GM18520 (cell line): Measurements from ENCODE around the gene DOK3.

ENCODE experiments used
- ATAC-seq: cut with Tn5 transposase; IDR thresholded peaks from one replicate; pipeline ENCODE4 v1.9.1; 2021; ENCODE audit not compliant: unreplicated experiment

The DOK3 gene

DNA sequence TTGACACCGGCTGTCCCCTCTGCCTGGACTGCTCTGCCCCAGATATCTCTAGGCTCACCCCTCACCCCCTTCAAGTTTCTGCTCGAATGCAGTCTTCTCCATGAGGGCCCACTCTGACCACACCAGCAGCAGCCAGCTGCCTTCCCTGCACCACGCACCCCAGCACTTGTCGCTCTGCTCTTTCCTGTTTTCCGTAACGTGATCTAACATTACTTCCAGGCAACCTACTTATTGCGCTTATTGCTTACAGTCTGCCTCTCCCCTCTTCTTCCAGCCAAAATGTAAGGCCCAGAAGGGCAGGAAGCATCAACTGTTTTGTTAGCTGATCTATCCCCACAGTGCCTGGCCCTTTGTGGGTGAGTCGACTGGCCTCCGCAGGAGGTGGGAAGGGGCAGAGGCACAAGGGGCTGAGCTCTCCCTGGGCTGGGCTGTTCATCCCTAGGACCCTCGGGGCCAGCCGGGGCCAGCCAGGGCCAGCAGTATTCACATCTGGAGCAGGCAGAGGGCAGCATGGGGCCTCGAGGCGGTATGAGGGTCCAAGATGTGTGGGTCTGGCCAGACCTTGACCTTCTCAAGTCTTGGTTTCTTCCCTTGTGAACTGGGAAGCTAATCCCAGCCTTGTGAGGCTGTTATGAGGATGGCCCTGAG, 24.6 kb downstream of the DOK3 start:
- ATAC-seq, result no peak

DNA sequence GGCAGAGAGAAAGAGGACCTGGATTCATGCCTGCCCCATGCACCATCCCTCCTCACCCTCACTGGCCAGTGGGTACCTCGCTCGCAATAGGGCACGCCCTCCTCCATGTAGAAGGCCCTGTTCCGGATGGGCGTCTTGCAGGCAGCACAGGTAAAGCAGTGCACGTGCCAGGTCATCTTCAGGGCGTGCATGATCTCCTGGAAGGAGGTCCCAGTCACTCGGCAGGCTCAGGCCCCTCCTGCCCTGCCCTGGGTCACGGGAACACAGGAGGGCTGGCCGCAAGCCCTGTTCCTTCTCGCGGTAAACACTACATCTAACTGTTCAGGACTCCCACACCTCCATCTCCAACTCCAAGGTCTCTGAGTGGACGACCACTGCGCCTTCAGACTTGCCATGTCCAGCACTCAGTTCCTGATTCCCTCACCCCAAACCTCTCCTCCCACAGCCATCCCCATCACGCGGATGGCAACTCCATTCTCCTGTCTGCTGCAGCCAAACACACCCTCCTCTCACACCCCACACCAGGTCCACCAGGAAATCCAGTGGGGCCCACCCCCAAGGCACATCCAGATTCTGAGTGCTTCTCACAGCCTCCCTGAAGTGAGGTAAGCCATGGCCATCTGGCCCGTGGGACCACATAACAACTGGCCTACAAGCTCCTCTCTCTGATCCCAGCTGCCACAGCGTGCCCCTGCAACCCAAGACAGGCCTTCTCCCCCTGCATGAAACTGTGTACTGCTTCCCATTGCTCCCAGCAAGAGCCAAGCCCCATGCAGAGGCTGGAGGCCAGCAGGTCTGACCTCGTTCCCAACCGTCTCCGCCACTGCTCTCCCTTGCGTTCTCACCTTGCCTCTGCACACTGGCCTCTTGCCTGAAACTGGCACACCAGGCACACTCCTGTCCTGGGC, 25.4 kb downstream of the DOK3 start:
- ATAC-seq, result no peak

DNA sequence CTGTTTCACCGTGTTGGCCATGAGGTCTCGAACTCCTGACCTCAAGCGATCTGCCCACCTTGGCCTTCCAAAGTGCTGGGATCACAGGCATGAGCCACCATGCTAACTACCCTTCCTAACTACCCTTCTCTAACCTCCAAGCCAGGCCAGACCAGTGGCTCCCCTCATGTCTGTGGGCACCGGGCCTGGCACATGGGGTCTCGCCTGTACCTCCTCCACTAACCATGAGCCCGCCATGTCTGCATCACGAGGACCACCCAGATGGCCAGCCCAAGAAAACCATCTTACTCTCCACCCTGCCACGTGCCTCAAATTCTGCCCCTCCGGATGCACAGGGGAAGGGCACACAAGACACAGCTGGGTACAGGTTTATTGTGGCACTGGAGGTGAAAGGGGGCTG, 26.6 kb downstream of the DOK3 start:
- ATAC-seq, result no peak

DNA sequence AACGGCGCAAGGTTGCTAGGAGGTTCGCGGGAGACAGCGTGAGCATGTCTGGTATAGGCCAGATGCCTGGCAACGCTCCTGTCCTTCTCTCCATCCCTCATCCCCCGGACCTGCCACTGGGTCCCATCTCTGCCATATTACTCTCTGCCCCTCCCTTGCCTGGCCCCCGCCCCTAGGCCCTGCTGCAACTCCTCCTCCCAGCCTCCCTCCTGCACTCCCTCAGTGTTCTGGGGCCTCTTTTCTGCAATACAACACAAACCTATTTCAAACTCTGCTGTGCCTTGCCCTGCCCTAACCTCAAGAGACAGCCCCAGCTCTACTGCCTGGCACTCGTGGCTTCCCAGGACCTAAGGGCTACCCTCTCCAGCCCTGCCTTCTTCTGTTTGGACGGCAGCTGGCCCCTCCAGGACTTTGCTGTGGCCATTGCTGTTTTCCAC, 27.2 kb downstream of the DOK3 start:
- no peak for ATAC-seq

DNA sequence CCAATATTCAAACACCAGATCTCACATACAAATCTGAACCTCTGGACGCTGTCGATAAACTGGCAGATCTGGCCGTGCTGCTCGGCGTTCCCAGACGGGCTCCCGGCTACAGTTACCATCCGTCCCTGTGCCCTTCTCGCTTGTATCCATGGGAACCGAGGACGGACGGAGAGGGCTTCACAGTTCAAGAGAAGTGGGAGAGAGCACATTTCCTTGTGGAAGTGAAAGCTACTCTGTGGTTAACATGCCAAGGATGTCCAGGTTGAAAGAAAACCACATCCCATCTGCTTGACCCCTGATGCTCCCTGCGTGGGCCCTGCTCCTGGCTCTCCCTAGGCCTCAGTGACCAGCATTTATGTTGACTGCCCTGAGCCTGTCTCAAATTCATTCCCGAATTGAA, 29.9 kb downstream of the DOK3 start:
- no peak for ATAC-seq

DNA sequence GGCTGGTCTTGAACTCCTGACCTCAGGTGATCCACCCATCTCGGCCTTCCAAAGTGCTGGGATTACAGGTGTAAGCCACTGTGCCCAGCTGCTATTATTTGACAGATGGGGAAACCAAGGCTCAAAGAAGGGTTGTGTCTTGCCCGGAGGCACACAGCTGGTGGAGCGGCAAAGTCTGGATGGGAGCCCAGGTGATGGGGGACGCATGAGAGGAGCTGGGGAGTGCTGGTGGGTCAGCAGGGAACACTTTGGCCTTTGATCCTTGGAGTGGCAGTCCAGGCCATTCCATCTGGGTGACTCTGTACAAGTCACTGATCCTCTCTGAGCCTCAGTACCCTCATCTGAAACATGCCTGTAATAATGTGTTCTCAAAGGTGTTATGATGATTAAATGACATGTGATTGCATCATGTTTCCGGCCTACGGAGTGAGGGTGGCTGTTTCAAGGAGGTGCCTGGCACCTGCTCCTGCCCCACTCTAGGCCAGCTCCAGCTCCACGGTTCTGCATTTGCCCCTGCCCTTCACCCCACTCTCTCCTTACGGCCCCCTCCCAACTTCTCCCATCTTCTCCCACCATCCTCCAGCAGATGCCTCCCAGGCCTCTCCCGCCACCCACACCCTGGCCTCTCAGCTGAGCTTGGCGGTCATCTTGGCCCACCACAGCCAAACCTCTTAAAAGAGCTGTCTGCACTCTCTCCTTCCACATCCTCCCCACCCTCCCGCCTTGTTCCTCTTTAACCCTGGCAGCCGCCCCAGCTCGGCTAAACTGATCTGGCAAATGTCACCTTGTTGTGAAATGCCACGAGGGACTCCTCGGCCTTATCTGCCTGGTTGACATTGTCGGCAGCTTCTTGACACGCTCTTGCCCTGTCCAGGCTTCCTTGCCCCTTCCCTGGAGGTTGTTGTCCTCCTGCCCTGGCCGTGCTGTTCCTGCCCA, 30.6 kb downstream of the DOK3 start:
- ATAC-seq, result no peak

DNA sequence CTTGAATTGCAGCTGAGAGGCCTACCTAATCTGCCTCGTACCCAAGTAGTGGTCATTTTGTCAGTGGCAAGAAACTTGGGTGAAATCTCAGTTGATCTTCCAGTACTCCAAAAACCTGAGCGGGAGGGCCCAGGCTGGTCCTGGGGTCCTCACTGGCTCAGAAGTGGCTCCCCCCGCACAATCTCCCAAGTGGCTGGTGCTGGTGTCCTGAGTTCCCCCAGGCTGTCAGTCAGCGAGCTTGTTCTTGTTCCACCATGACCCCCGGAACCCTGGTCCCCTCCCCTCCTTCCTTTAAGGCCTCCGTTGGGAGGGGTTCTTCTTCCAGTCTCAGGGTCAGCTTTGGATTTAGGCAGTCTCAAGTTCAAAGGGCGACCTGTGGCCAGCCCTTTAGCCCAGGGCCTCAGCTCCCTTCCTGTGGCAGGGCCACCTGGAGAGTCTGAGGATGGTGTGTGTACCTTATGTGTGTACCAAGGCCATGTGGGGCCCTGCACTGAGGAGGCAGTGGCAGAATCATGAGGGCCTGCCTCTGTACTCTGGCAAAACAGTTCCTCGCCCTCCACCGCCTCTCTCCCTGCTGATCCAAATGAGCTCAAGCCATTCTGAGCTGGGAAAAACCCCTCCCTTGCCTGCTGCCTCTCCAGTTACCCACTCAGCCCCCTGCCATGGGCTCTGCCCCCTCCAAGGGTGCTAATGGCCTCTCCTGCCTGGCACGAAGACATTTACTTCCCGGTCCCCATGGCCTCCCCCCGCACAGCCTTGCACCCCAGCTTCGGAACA, 31.7 kb downstream of the DOK3 start:
- no peak for ATAC-seq

DNA sequence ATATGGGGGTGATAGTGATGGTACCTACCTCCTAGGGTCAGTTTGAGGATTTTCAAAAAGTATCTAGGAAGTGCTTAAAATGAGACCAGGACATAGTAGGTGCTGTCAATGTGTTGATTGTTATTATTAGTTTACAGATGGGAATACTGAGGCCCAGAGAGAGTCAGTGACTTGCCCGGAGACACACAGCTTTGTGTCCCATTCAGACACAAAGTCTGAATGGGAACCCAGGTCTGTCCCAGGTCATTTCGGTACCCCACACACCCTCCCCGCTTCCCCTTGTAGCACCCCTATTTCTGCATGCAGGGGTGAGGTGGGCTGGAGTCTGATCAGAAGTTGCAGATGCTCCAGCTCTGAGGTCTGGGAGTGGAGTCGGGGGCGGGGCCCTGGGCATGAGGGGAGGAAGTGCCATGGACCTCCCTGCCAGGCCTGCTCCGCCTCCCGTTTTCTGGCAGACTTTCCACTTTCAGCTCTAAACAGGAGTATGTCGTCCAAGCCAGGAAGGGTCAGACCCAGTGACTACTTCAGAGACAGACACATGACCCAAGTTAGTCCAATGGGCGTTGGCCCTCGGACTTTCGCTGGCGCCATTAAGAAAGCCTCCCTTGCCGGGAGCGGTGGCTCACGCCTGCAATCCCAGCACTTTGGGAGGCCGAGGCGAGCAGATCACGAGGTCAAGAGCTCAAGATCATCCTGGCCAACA, 32.9 kb downstream of the DOK3 start:
- ATAC-seq, result no peak

DNA sequence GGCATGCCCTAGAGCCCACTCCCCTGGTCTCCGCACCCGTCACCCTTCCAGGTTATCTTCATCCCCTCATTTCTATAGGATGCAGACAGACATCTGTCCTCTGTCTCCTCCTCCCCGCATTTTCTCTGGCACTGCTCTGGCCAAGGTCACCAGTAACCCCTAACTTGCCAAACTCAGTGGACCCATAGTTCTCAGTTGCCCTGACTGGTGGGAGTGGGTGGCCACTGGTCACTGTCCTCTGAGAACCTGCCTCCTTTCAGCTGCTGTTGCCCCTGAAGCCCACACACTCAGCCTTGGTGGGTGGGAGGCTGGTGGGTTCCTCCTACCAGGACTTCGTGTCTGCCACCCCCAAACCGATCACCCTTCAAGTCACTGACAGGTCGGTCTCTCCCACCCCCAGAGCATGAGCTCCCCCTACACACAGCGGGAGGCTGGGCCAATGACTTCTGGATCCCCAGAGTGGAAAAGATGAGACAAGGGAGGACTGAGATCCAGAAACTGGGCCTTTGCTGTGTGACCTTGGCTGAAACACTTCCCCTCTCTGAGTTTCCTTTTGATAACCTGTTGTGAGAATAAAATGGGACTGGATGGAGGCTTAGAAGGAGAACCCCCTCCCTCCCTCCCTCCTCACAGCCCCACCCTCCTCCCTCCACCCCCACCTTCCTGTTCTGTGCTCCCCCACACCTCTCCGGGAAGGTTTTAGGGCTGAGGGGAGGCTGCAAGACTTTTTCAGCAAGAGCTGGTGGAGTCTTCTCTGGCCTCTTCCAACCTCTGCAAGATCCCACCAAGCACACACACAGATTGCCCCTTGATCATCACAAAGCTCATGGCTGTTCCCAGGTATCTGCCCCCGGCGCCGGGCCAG, 33.8 kb downstream of the DOK3 start:
- no peak for ATAC-seq

DNA sequence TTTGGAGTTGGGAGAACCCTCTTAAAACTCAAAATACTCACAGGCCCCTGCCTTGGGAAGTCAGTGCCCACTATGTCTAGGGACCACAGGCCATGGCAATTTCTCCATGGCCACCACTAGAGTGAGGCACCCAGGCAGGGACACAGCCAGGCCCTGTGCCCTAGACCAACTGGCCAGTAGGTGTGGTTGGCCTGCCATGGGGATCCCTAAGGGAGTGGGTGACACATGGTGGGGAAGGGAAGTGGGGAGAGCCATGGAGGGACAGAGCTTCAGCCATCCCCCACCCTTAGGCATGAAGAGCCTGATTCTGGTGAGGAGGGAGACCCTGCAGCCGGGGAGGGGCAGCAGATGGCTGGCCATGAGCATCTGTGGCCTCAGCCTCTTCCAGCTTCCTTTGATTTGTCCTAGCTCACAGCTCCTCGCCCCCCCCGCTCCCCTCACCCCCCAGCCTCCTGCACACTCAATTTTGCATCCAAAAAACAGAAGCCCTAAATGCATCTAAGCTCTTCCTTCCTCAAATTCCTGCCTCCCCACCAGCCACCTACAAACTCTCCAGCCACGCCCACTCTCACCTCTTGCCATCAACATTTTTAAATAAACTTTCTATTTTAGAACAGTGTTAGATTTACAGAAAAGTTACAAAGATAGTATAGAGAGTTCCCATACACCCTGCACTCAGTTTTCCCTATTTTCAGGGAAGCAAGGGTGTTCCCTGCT, 34.6 kb downstream of the DOK3 start:
- ATAC-seq, result no peak

DNA sequence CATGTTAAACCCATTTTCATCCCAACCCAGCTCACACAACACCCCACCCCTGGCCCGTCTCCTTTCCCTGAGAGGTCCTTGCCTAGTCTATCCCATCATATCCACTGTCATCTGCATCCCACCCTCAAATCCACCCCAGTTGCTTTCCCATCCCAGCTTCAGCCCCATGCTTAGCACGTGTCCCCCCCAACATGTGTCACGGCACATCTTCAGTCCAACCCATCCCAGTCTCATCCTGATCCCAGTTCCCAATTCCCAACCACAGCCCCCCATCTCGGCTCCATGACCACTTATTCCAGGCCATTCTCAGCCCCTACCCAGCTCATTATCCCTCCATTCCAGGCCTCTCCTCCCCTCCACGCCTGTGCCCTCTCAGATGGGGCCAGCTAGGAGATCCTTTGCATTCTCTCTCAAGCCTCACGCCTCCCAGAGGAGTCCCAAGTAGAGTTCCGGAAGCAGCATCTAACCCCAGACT, 35.6 kb downstream of the DOK3 start:
- no peak for ATAC-seq

DNA sequence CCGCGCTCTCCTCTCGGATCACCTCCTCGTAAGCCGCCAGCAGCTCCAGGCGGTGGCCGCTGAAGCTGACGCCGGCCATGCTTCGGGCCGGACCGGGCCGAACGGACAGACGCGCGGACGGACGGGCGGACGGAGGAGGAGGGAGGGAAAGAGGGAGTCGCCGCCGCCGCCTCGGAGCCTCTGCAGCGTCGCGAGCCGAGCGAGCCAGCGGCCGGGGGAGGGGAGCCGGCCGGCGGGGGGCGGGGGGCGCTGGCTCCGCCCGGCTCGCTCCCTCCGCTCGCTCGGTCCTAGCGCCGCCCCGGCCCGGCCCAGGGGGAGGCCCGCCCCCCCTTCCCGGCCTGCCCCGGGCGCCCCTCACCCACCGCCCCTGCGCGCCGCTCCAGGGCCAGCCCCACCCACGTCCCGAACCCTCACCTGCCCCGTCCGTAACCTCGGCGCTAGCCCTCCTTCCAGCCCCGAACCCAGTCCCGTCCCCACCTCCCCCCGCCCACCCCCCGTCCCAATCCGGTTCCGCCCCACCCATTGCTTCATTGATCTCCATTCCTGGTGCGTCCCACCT, 36.1 kb downstream of the DOK3 start, which contains the start of gene DBN1:
Gene DBN1, minus strand, starts transcription at position 192 of the 559 bp plus-strand sequence. Its CDS starts 113 bp downstream, at position 79.
- no peak for ATAC-seq

DNA sequence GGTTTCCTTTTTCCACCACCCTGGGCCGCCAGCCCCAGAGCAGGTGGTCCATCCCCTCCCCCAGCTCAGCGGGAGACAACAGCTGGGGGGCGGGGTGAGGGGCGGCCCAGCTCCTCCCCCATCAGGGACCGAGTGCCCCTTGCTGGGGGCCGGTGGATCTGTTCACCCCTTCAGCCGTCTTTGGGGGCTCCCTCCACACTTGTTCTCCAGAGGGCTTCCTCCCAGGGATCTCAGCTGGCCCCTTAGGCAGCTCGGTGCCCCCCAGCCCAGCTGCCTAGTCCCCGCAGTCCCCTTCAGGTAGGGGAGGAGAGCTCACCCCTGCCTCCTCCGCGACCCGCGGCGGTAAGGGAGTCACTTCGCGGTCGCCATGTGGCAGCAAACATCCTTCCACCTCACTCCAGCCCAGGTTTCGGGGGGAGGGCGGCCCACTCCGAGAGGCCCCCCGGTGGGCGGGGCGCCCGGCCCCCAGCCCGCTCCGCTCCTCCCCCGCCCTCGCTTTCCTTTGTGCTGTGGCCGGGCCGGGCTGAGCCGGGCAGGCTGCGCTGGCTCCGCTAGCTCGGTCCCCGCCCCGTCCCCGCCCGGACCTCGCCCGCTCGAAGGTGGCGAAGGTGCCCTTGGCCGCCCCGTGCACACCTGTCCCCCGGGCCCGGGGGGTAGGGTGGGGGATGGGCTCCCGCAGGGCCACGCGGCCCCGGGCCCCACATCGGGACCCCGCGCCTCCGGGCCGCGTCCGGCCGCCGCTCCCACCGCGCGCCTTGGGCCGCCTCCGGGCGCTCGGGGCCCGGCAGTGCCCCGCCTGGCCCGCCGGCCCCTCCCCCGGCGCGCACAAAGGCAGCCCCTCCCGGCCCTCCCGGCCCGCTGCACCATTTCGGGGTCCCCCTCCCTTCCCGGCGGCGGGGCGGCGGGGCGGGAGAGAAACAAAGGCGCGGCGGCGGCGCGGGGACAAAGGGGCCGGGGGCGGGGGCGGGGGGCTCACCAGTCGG, 36.9 kb downstream of the DOK3 start:
- ATAC-seq, result no peak

DNA sequence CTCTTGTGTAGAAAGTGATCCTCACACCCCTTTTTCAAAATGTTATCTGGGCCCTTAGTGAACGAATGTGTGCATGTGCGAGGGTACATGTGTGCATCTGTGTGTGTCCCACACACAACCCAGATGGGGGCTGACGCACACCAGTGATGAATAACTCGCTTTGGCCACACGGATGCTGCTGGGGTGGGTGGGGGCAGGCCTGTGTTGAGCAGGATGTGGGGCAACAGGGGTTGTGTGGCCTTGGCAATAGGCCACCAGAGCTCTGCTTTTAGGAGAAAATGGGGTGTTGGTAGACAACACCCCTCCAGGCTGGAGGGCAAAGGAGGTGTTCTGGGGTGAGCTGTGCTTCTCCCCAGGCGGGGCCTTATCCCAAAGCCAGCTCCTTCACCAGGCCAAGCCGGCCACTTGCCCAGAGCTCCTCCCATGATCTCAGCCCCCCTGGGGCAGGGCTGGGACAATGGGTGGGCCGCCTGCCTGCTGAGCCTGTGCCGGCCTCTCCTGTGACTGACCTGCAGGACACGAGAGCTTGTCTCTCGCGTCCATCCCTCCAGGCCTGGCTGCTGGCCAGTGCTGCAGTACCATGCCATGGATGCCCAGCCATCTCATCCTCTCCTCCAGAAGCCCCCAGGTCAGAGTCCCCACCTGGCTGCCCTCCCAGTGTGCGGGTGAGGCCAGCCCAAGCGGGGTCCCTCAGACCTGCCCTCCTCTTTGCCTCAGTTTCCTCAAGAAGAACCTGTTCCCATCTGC, 37.8 kb downstream of the DOK3 start:
- ATAC-seq, result no peak

DNA sequence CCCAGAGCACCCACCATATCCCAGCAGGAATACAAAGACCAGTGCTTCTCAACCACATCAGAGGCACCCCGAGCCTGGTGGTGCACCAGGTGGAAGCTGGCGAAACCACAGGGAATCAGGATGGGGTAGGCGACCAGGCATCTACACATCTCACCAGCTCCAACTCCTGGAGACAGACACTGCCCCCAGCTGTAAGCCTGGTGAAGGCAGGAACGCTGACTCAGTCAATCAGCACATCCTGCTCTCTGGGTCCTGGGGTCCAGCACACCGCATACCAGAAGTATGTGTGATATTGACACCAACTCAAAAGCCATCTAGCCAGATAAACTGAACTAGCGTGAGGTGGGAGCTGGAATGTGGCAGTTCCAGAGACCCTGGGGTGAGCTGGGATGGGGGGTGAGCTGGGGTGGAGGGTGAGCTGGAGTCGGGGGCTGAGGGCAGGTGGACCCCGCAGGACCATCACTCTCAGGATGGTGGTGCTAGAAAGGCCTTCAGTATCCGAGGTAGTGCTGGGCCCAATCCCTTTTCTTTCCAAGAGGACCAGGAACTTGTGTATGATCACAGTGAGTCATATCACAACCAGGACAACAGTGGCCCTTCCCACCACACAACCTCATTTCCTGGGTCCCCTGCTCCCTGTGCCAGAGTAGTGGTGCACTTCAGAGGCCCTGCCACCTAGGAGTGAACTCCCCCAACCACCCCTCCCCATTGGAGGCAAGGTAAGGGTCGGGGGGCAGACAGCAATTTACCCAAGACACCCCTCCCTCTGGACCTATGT, 38.7 kb downstream of the DOK3 start:
- ATAC-seq, result no peak
